HG03565 (cell line): ENCODE results near the gene PAK1.
A peak's percentile ranks its signal among the peaks of the same experiment; 100 is the strongest.
"Not testable (repeated sequence)": the region's sequence is repeated elsewhere in the genome, so short reads cannot be mapped to it uniquely, and the experiment has no call there.

Experiments used
- ATAC-seq: cut with Tn5 transposase; IDR thresholded peaks from one replicate; pipeline ENCODE4 v1.9.1; 2021; ENCODE audit warnings: mild to moderate bottlenecking, moderate library complexity; ENCODE audit not compliant: unreplicated experiment

The PAK1 gene

DNA sequence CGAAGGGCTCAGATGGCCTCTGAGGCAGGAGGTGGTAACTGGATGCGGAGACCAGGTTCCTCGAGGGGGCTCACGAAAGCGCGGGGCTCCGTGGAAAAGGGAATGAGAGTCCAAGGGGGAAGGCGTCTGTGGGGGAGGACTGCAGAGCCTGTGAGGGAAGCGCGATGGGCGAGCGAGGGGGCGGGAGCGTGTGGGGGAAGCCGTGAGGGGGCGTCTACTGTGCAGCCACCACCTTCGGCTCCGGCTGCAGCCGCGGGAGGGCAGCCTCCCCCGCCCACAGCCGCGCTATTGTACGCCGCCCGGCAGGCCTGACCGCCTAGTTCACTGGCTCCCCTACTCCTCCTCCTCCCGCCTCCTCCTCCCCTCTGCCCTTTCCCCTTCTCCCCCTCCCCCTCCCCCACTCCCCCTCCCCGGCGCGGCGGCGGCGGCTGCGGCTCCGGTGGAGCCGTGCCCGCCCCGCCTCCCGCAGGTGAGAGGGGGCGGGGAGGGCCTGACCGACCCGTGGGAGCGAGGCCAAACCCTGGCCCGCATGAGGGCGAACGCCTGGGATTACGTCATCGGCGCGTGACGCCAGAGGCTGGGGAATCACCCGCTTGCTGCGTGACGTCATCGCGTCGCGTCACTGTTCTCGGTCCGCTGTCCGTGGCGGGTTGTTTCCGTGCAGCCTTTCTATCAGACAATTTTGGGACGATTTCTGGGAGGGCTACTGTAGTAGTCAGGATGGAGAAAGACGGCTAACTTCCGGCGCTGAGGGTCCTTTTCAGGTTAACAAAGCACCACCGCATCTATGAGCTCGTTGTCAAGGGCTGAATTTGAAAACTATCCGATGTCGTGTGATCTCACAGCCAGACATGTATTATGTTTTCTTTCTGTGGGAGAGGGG, at the start of gene PAK1:
TSS of gene PAK1 (minus strand) at position 294 of the 883 bp plus-strand sequence. CDS start 81,574 bp downstream, outside the sequence.
- peak; percentile 54 for ATAC-seq

DNA sequence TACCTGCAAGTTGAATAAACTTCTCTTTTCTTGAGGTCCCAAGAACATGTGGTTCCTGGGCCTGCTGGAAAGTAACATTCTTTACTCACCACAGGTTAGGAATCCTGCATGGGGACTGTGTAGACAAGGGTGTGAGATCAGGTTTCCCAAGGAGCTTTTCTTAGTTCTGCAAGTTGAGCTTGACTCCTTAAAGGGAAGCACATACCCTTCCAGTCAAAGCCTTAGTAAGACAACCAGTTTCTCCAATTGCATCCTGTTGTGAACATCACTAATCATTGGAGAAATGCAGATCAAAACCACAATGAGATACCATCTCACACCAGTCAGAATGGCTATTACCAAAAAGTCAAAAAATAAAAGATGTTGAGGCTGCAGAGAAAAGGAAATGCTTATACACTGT, 48.3 kb upstream of the PAK1 start:
- ATAC-seq: no peak

DNA sequence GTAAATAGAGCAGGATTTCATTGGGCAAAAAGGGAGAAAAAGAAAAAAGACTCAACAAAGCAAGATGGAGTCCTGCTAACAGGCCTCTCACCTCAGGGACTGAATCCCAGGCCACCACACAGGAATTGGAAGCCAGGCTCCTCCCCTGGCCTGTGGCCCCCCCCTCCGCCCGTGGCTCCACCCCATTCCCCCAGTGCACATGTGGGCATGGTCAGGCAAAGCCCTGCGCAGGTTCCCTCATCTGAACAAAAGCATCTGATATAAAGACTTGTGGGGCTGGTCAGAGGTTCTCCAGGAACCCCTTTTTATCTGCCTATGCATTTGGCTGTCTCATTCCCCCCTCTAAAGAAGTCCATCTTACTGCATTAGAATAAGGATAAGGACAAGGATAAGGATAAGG, 46.0 kb upstream of the PAK1 start:
- no peak for ATAC-seq

DNA sequence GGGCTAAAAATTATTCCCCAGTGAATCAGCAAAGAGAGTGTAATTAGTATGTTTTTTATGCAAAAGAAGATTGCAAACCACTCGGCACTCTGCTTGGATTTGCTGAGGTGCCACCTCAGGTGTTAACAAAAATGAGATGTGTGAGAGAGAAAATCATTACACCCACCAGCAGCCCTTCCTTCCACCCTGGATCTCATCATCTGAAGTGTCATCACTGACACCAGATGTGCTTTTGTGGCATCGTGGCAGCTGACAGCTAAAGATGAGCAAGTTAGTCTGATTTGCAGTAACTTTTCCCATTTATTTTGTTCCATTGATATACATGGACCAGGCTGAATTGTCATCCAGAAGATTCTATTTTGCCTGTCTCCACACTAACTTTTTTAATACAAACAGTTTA, 44.6 kb upstream of the PAK1 start:
- no peak for ATAC-seq

DNA sequence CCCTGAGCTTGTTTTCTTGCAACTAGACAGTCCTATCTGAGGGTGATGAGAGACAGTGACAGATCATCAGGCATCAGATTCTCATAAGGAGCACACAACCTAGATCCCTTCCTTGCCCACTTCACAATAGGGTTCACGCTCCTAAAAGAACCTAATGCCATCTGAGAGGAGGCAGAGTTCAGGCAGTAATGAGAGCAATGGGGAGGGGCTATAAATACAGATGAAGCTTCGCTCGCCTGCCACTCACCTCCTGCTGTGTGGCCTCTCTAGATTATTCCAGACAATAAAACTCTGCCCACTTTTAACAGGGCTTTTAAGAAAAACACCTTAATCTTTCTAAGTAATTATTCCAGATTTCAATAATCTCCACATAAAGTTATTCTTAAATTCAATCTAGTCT, 43.9 kb upstream of the PAK1 start:
- no peak for ATAC-seq

DNA sequence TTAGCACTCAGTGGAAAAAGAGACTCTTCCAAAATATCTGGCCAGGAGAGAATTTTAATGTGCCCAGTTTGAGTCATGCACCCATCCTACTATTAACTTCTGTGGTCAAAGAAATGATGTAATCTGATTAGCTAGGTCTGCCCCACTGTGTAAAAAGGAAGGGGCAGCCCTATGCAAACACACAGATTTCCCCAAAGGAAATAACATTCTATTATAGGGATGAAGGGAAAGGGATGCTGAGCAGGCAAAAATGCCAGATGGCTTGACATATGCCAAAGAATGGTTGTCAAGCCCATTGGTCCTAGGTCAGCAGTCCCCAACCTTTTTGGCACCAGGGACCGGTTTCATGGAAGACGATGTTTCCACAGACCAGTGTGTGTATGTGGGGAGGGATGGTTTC, 43.3 kb upstream of the PAK1 start:
- no peak for ATAC-seq

DNA sequence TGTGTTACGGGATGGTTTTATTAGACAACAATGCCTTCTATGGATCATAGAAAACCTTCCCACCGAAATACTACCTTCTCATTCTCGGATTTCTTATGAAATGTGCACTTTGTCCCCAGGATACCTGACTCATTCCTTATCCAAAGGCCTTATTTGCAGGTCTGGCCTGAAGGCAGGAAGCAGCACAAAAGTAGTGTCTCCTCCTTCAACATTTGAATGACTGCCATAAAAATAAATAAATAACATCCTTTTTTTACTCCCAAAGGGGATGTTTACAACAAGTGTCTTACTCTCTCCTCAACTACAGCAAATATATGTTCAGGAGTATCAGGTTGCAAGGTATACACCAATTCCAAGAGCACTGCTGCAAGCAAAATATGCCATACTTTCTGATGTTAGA, 41.6 kb upstream of the PAK1 start:
- no peak for ATAC-seq

DNA sequence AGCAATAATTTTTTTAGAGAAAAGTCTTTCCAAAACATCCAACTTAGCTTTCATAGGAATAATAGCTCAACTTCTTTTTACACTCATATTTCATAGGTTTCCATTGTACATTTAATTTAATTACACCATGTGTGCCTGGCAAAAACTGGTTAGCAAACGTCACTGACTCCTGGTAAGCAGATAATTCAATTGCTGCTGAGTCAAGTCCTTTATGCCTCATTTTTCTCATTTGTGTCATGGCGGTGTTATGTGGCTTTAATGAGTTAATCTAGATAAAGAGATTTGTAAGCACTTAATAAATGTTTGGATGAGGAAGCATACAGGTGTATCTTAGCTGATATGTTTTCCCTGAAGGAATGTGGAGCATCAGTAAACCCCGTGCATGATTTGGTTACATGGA, 41.2 kb upstream of the PAK1 start:
- no peak for ATAC-seq

DNA sequence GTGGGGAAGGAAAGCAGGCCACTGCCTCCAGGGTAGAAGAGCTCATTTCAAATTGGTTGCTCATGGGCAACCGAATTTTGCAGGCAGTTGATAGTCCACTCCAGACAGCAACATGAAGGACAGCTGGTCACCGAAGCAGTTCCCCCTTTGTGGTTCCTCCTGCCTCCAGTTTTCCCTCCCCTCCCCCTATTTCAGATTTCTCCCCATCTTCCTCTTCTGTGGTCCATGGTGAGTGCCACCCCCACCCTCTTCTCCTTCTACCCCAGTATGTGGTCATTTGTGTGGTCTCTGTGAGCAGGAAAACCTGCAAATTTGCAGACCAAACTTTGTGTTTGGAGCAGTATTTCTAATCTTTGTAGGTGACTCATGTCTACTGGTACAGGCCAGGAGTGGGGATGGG, 38.2 kb upstream of the PAK1 start:
- ATAC-seq: no peak

DNA sequence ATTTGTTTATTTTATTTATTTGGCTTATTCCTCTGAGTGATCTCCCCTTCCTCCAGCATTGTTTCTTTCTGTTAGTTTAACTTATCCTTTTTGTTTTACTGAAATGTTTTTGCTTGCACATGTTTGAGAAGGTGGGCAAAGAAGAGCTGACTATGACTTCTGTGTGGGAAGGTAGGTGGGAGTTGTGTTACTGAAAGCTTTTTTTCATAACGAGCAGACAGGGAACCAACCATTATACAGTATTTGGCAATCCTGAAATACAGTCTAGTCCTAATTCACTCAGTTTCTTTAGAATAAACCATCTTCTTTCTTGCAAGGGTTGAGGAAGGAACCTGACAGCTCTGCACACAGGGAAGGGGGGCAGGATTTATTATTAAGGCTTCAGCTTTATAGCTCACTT, 37.0 kb upstream of the PAK1 start:
- ATAC-seq: no peak

DNA sequence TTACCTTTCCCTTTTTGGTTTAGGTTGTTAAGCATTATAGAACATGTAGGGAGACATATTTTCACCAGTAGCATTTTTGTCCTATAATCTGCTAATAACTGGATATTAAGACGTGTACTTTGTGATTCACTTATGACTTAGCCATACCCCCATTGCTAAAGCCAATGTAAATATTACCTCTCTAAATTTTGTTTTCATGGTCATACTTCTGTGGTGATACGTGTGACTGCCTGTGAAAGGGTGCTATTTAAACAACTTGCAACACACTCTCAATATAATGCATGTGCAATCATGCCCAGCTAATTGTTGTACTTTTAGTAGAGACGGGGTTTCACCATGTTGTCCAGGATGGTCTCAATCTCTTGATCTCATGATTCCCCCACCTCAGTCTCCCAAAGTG, 36.2 kb upstream of the PAK1 start:
- ATAC-seq: no peak

DNA sequence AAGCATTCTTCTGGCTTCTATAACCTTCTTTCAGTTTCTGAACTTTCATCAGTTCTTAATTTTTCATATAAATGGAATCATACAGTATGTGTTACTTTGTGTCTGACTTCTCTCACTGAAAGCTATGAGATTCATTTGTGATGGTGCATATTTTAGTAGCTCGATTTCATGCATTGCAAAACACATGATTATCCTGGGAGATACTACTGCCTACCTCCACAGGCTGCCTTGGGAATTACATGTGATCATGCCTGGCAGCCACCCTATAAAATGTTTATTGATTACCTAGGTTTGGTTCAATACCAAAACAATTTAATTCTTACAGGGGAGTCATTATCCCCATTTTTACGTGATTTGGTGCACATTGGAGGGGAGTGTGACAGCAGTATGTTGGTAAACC, 34.1 kb upstream of the PAK1 start:
- ATAC-seq: no peak

DNA sequence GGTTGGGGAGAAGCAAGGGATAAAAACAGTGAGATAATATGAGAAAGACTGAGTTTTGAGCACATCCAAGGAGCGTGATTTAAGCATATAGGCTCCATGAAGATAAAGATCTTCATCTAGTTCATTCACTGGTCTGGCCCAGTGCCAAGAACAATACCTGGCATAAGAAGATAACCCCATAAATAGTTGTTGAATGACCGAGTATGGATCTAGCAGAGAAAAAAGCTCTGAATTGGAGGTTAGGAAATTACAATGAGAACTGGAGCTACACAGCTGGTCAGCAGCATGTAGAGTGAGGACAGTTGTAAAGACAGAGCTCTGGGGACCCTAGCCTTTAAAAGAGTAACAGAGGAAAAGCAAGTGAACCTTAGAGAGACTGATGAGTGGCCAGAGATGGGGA, 33.0 kb upstream of the PAK1 start:
- no peak for ATAC-seq

DNA sequence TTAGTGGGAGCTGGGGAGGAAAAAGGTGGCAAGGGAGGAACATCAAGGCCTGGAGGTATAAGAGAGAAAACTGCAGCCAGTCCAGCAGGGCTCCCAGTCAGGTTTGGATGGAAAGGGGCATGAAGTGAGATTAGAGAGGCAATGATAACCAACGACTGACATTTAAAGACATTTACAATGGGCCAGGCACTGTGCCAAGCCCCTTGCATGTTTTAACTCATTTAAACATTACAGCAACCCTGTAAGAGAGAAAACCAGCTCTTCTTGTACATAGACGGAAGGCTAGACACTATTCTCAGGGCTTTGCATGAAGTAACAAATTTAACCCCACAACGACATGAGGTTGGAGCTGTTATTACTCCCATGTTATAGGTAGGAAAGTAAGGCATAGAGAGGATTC, 32.1 kb upstream of the PAK1 start:
- no peak for ATAC-seq

DNA sequence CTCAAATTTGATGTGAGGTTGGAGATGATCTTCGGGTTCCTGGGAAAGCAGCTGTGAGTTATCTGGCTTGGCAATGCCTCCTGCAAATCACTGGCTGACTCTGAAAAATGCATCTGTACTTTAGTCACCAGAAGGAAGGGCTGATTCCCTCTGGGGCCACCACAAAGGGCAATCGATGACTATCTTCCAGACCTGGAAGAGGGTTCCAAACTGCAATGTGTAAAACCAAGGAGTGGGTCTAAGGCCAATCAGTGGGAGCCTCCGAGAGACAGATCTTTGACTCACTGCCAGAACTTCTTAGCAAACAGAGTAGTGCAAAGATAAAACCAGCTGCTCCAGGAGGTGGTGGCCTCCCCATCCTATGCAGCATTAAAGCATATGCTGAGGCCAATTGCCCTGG, 29.1 kb upstream of the PAK1 start:
- no peak for ATAC-seq

DNA sequence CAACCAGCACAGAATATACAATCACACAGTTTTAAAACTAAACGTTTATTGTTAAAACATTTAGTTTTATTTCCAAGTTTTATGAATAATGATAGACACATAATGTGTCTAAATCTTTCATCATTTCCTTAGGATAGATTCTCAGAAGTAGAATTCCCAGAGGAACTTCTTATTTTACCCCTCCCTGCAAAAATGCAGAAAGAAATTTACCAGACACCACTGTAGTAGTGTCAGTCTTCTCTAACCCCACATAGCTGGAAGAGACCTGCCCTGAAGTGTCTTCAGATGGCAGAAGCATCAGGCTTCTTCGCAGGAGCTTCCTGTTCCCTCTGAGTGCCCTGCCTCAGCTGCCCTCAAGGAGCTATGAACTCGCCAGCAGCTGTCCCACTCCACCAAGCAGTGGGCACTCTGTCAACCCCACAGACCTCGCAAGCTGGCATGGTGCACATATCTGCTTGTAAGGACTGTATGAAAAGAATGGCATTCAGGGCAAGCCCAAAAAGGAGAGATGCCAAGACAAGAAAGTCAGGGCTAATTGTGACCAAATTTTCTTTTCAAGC, 28.5 kb upstream of the PAK1 start:
- ATAC-seq: no peak

DNA sequence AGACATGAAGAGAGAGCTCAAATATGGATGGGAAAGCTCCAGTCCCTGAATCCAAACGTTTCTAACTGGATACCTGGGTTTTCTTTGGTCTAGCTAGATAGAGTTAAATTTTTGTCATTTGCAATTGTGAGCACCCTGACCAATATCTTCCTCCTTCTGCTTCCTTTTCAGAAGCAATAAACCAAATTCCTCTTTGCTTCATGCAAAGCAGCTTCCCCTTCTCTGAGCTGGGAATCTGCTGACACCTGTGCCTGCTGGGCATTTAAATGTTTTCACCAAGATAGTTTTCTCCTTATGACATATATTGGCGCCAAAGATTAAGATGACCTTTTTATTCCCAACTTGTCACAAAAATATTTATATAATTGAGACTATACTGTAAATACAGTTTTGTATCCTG, 27.9 kb upstream of the PAK1 start:
- no peak for ATAC-seq

DNA sequence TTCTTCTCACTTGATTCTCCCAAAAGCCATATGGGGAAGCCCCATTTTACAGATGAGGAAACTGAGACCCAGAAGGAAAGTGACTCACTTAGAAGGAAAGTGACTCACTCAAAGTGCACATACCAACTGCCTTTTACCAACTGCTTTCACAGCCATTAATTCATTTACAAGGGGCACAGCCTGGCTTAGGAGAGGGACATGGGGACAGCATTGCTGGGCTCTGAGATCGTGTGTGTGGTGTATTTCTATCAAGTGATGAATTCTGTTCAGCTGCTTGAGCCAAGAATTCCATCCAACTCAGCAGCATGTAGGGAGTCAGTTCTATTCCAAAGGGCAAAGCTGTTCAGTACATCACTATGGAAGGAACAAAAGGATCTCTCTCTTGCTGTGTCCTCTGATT, 23.5 kb upstream of the PAK1 start:
- no peak for ATAC-seq

DNA sequence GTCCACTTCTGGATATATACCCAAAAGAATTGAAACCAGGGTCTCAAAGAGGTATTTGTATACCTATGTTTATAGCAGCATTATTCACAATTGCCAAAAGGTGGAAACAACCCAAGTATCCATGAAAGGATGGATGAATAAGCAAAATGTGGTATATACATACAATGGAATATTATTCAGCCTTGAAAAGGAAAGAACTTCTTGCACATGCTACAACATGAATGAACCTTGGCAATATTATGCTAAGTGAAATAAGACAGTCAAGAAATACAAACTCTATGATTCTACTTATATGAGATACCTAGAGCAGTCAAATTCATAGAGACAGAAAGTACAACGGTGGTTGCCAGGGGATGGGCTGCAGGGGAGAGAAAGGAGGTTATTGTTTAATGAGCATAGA, 21.6 kb upstream of the PAK1 start:
- no peak for ATAC-seq

DNA sequence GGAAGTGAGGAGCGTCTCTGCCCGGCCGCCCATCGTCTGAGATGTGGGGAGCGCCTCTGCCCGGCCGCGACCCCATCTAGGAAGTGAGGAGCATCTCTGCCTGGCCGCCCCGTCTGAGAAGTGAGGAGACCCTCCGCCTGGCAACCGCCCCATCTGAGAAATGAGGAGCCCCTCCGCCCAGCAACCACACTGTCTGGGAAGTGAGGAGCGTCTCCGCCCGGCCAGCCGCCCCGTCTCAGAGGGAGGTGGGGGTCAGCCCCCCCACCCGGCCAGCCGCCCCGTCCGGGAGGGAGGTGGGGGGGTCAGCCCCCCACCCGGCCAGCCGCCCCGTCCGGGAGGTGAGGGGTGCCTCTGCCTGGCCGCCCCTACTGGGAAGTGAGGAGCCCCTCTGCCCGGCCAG, 16.1 kb upstream of the PAK1 start:
- not testable (repeated sequence) for ATAC-seq

DNA sequence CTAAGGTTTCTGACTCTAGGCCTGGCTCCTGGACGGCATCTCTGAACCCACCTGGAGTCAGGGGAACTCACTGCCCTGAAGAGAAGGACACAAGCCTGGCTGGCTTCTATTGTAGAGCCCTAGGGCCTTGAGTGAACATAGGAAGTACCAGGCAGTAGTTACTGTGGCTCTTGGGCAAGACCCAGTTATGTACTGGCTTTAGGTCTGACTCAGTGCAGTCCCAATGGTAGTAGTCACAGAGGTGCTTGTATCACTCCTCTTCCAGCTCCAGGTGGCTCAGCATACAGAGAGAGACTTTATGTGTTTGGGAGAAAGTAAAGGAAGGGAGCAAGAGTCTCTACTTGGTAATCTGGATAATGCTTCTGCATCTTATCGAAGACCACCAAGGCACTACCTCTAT, 13.9 kb upstream of the PAK1 start:
- ATAC-seq: no peak

DNA sequence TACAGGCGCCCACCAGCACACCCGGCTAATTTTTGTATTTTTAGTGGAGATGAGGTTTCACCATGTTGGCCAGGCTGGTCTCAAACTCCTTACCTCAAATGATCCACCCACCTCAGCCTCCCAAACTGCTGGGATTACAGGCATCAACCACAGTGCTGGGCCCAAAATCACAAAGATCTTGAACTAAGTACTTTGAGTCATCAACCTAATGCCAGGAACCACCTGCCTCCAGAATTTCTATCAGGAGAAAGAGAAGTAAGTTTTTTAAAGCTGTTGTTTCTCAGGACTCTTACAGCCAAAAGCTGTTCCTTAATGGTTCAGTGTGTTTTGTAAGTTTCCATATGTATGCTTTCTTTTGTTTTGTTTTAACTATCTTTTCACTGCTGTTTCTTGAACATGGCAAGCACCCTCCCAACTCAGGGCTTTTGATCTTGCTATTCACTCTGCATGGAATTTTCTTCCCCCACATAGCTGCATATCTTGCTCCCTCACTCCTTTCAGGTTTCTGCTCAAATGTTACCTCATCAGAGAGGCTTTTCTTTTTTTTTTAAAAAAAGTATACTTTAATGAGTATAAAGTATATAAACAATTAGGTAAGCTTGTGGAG, 6.0 kb upstream of the PAK1 start:
- ATAC-seq: no peak
